ENCODE results near the gene SLC45A1. TPM values are rescaled to one million over a fixed set of nuclear protein-coding genes. Genes with fewer than 3 reads are reported as not detected.

Gene SLC45A1
- polyA plus RNA-seq, 3 donors: 0.21 TPM; not detected in 2

- no peak overlapping the region for H3K27ac ChIP-seq (ENCODE audit: low read depth in 1 of 2, low read length in 2 of 2)
- no peak overlapping the region for H3K9ac ChIP-seq (ENCODE audit: insufficient read depth, low read length, poor library complexity, severe bottlenecking)
- no peak overlapping the region for H3K4me2 ChIP-seq (replicated peaks; ENCODE audit: extremely low read depth, low read length, poor library complexity, severe bottlenecking)
- H2AFZ ChIP-seq (ENCODE audit: insufficient read depth, low read depth, low read length, poor library complexity, severe bottlenecking): no peak overlapping the region
- Mint-ChIP-seq H3K36me3 (peaks cover 84 to 87% of the 10 kb centered on the region in 2 donors), H3K4me3 (no peak overlapping the region), H3K27ac (no peak overlapping the region), H3K4me1 (peaks cover 7% of the 10 kb centered on the region), H3K9me3 (peaks cover 0 to 2% (median 0%) of the 10 kb centered on the region in 7 donors), H3K27me3 (ENCODE audit: low read depth in 3 of 3) (no peaks in the 10 kb centered on the region)
- intact Hi-C loops (cut with micrococcal nuclease): no loop called here
- peaks cover 100% of the 10 kb centered on the region for H4K20me1 ChIP-seq (ENCODE audit: insufficient read depth, low read length)
- H3K79me2 ChIP-seq (ENCODE audit: insufficient read depth, low read length): peaks cover 64% of the 10 kb centered on the region
- no peaks in the 10 kb centered on the region for H3K4me1 ChIP-seq (ENCODE audit: control insufficient read depth in 1 of 2, insufficient read depth in 2 of 2, low read length in 2 of 2)
- no peaks in the 10 kb centered on the region for H3K9me3 ChIP-seq (replicated peaks in 1 of 2; ENCODE audit: control insufficient read depth in 1 of 2, insufficient read depth in 1 of 2, low read length in 2 of 2)
- H3K4me3 ChIP-seq (replicated peaks in 1 of 3; ENCODE audit: low read depth in 2 of 3, low read length in 3 of 3): no peak overlapping the region
- WGBS (ENCODE audit: insufficient coverage): 100% methylated on average over 4 of the region's 8 CpGs
- DNase-seq: no peak
- TF ChIP-seq CTCF (IDR thresholded peaks at IDR 0.05): no peak
- H3K27me3 ChIP-seq (ENCODE audit: control insufficient read depth in 2 of 2, insufficient read depth in 2 of 2, low read length in 2 of 2): no peaks in the 10 kb centered on the region
- H3K36me3 ChIP-seq (replicated peaks in 1 of 2; ENCODE audit: control insufficient read depth in 1 of 2, insufficient read depth in 2 of 2, low read length in 2 of 2): peaks cover 65 to 90% of the 10 kb centered on the region in 2 donors
Observed at GRCh38 chr1:8367571-8368194, 49.8 kb downstream of the SLC45A1 start.

- peak overlapping the region in 5 of 7 donors; percentile 1 to 73 (median 36) for H3K27ac Mint-ChIP-seq
- no peaks in the 10 kb centered on the region for H3K27me3 Mint-ChIP-seq (ENCODE audit: low read depth in 3 of 3)
- 50% methylated on average over 2 of the region's 5 CpGs for WGBS (ENCODE audit: insufficient coverage)
- Histone ChIP-seq H3K4me2 (replicated peaks; ENCODE audit: extremely low read depth, low read length, poor library complexity, severe bottlenecking) (no peak overlapping the region), H3K9ac (ENCODE audit: insufficient read depth, low read length, poor library complexity, severe bottlenecking) (no peak overlapping the region), H3K9me3 (replicated peaks in 1 of 2; ENCODE audit: control insufficient read depth in 1 of 2, insufficient read depth in 1 of 2, low read length in 2 of 2) (no peaks in the 10 kb centered on the region), H3K4me1 (ENCODE audit: control insufficient read depth in 1 of 2, insufficient read depth in 2 of 2, low read length in 2 of 2) (no peaks in the 10 kb centered on the region), H3K27me3 (ENCODE audit: control insufficient read depth in 2 of 2, insufficient read depth in 2 of 2, low read length in 2 of 2) (no peaks in the 10 kb centered on the region), H3K79me2 (ENCODE audit: insufficient read depth, low read length) (peaks cover 79% of the 10 kb centered on the region), H2AFZ (ENCODE audit: insufficient read depth, low read depth, low read length, poor library complexity, severe bottlenecking) (no peak overlapping the region), H3K27ac (ENCODE audit: low read depth in 1 of 2, low read length in 2 of 2) (peak overlapping the region in 1 of 2 donors; percentile 31), H4K20me1 (ENCODE audit: insufficient read depth, low read length) (peaks cover 100% of the 10 kb centered on the region), H3K36me3 (replicated peaks in 1 of 2; ENCODE audit: control insufficient read depth in 1 of 2, insufficient read depth in 2 of 2, low read length in 2 of 2) (peaks cover 65 to 90% of the 10 kb centered on the region in 2 donors), H3K4me3 (replicated peaks in 1 of 3; ENCODE audit: low read depth in 2 of 3, low read length in 3 of 3) (no peak overlapping the region)
- H3K36me3 Mint-ChIP-seq: peaks cover 84 to 87% of the 10 kb centered on the region in 2 donors
- DNase-seq: no peak
- no peak overlapping the region for H3K4me3 Mint-ChIP-seq
- peaks cover 10% of the 10 kb centered on the region for H3K4me1 Mint-ChIP-seq
- peaks cover 0 to 2% (median 0%) of the 10 kb centered on the region in 7 donors for H3K9me3 Mint-ChIP-seq
- intact Hi-C loops (cut with micrococcal nuclease): no loop called here
- no peak for TF ChIP-seq CTCF (IDR thresholded peaks at IDR 0.05)
Observed at GRCh38 chr1:8368956-8369639, 51.2 kb downstream of the SLC45A1 start.
